Retina (tissue), 1 donor: ENCODE measurements around the gene HLA-DQB1.
A peak's percentile ranks its signal among the peaks of the same experiment; 100 is the strongest.

Experiments
- DNase-seq: peaks from one replicate; pipeline ENCODE4 v3.0.0-alpha.2; 2016

HLA-DQB1 gene

DNA sequence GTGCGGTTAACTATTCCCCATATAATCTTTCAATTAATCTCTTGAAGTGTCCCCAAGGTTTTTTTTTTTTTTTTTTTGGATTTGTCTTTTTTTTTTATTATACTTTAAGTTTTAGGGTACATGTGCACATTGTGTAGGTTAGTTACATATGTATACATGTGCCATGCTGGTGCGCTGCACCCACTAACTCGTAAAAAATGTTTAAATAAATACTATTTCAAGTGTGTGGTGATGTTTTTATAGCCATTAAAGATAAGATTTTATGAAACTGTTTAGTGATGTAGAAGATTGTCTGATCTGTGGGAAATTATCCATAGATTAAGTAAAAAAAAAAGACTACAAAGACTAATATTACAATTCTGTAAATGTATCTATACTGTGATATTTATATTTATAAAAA, 41.9 kb downstream of the HLA-DQB1 start:
- no peak for DNase-seq

DNA sequence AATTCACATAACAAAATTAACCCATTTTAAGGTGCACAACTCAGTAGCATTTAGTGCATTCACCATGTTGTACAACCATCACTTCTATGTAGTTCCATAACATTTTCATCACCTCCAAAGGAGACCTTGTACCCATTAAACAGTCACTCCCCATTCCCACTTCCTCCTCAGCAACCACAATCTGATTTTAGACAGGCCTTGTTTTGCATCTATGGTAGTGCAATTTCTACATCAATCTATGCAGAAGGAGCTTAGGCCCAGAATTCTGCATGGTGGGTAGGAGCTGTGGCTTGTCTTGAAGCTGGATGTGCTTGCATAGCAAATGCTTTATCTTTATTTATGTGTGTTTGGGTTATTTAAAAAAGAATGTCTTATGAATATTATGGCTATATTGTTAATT, 42.8 kb downstream of the HLA-DQB1 start:
- DNase-seq: no peak

DNA sequence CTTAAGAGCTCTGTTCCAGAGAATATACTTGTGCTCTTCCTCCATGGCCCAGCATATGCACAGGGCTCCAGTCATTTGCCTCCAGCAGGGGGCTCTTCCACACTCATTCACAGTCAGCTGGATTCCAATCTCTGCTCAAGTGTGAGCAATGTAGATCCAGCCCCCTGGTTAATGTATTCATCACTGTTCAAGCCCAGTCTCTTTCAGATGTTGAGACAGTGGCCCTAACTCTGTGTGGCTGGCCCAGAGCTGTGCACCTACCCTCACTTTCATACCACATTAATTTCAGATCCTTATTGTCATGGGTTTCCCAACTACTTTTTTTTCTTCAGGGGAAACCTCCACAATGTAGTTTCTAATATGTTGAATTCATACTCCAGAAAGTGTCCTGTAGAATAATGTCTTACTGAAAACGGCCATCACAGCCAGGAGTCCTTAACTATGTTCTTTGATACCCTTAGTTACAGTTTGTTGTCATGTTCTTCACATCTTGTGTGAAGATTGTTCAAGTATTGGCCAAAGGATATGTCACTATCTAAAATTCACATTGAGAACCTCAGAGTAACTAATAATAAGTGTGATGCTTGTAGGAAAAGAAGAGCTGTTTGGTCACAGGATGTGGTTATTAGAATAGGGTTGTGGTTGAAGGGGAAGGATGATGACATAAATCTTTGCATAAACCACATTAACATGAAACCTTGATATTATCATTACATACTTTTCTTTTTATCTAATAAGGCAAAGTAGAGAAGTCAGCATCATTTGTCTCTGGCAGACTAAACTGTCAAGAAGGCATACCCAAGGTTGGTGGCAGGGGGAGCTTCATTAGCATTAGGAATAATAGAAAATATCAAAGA, 43.7 kb downstream of the HLA-DQB1 start:
- DNase-seq: peak; percentile 19

DNA sequence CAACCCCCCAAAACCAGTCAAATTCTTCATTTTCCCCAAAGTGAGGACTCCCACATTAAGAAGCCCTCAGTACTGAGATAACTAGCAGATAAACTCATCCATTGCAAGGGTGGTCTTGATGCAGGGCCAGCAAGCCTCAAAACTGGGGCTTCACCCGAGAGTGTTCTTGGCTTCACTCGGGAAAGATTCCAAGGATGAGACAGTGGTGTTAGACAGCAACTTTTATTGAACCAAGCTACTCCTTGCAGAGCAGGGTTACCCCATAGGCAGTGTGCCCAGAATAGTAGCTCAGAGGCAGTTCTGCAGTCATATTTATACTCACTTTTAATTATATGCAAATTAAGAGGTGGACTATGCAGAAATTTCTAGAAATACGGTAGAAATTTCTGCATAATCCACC, 45.1 kb downstream of the HLA-DQB1 start:
- no peak for DNase-seq

DNA sequence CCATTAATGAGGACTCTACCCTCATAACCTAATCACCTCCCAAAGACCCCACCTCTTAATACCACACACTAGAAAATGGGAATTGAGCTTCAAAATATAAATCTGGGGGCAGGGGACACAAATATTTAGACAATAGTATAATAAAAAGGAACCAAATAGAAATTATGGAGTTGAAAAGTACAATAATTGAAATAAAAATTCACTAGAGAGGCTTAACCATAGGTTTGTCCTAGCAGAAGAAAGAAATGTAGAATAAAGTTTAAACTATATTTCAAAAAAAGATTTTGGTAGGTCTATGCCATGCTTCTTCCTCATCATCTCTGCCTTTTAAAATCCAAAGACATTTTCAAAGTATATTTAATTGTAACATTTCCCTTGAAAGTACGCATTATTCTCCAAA, 48.7 kb downstream of the HLA-DQB1 start:
- no peak for DNase-seq

DNA sequence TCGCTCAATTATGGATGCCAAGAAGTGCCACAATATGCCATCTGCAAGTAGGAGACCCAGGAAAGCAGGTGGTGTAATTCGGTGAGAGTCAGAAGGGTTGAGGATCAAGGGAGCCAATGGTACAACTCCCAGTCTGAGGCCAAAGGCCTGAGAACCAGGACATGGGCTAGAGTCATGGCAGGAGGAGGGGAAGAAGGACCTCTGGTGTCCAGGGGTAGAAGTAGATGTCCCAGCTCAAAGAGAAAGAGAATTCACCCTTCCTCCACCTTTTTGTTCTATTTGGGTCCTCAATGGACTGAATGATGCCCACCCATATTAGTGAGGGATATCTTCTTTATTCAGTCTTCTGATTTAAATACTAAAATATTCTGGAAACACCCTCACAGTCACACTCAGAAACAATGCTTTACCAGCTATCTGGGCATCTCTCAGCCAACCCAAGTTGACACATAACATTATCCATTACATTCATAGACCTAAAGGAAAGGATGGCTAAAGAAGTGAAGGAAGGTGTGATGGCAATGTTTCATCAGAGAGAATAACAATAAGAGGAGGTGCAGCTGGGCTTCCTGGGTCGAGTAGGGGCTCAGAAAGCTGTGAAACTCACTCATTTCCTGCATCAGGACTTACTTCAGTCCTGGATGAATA, 50.4 kb downstream of the HLA-DQB1 start:
- no peak for DNase-seq

- DNase-seq: no peak
Measured at GRCh38 chr6:32614366-32615081, 51.9 kb downstream of the HLA-DQB1 start.

GRCh38 chr6:32613475-32613874, 53.0 kb downstream of the HLA-DQB1 start:
- no peak for DNase-seq

DNA sequence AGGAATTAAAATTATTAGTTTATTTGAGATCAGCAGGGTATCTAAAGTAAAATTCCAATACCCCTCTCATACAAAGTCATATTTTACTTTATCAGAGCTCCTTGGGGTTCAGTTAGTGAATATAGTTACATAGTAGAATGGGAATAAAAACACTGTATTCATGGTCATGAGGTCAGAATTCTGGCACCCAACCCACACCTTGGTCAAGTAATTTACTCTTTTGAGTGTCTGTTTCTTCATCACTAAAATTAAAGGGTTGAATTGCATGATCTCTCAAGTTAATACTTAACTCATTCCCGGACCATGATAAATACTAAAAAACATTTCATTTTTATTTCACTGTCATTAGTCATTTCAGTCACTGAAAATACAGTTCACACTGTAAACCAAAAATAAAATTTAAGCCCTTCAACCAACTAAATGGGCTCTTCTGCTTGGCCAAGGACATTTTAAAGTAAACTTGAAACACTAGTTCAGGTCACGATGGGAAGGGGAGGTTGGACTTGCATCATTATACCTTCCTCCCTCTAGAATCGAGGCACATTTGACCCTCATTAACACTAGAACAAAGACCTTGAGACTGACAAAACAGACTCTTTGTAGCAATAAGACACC, 55.7 kb downstream of the HLA-DQB1 start:
- no peak for DNase-seq

- DNase-seq: peak; percentile 77
Measured at GRCh38 chr6:32609731-32610640, 56.5 kb downstream of the HLA-DQB1 start.
